ENCODE measurements around the gene FAM117A. TPM values are rescaled to one million over a fixed set of nuclear protein-coding genes. Genes with fewer than 3 reads are reported as not detected.

FAM117A gene
- total and polyA plus RNA-seq, 10 of the 15 experiments (the other 5 are each of a cell fraction or from before 2014, with no cell fraction given), result 2.1 to 29.6 (median 20.0) TPM

GRCh38 chr17:49730078-49730784 lies 33.7 kb downstream of the FAM117A start:
- Histone ChIP-seq H3K4me3 (no peak overlapping the region), H4K20me1 (ENCODE audit: control insufficient read depth, insufficient read depth) (no peaks in the 10 kb centered on the region; the same call in 1 of the 2 replicates), H3K9me3 (replicated peaks; ENCODE audit: control insufficient read depth, insufficient read depth, low read length) (no peaks in the 10 kb centered on the region; the same call in 2 of the 3 replicates), H3K4me1 (ENCODE audit: control insufficient read depth, insufficient read depth, low read length) (peaks cover 5% of the 10 kb centered on the region), H3K27ac (ENCODE audit: control insufficient read depth, insufficient read depth) (no peak overlapping the region), H3K36me3 (ENCODE audit: control insufficient read depth in 2 of 2, insufficient read depth in 2 of 2, low read length in 1 of 2) (peaks cover 0 to 8% of the 10 kb centered on the region in 2 experiments; a peak in 3 of 4 replicates), H3K79me2 (ENCODE audit: control insufficient read depth, insufficient read depth, low read length) (no peaks in the 10 kb centered on the region), H3K27me3 (replicated peaks in 1 of 2; ENCODE audit: control insufficient read depth in 2 of 2, insufficient read depth in 2 of 2, low read length in 1 of 2) (no peaks in the 10 kb centered on the region), H3K9ac (ENCODE audit: control insufficient read depth, insufficient read depth, low read length) (no peak overlapping the region), H2AFZ (ENCODE audit: control insufficient read depth, low read depth, low read length) (no peak overlapping the region), H3K4me2 (ENCODE audit: control insufficient read depth, insufficient read depth) (no peak overlapping the region)
- in situ Hi-C loops (cut with MboI) (no loop called here), intact Hi-C loops (cut with micrococcal nuclease; ENCODE audit: unreplicated experiment) (no loop called here)
- SMC1A ChIA-PET (ENCODE audit: uncharacterized antibody, unreplicated experiment), result interaction anchor here (0.7 to 1.8 kb wide), 5 partner anchors 9 to 34 kb away, joined by 3 to 8 read pairs (median 3); no protein-coding TSS in a partner anchor
- RAD21 ChIA-PET (ENCODE audit: unreplicated experiment), result interaction anchor here (1.2 to 1.7 kb wide), 3 partner anchors 20 to 34 kb away, joined by 3 to 4 read pairs (median 3); partner anchors contain the start of genes FAM117A and SLC35B1
- ATAC-seq (no peak), FAIRE-seq (no peak), DNase-seq (ENCODE audit: low read depth, low spot score) (no peak)
- no TSS peak for BruUV-seq (replicated peaks)
- POLR2A ChIA-PET, result interaction anchor here (0.6 to 1.7 kb wide), 3 partner anchors 11 to 33 kb away, joined by 3 to 7 read pairs (median 6); partner anchors contain the start of gene FAM117A
- CTCF ChIA-PET, result interaction anchor here (0.9 to 1.1 kb wide), 2 partner anchors 9 to 48 kb away, joined by 3 read pairs; no protein-coding TSS in a partner anchor
- WGBS (ENCODE audit: insufficient coverage, insufficient replicate concordance, low lambda C conversion rate, missing lambda C conversion rate), result 98% methylated on average over 4 of the region's 4 CpGs
- TF ChIP-seq PAX8 (IDR thresholded peaks at IDR 0.05) (no peak), NFYA (IDR thresholded peaks at IDR 0.05; ENCODE audit: borderline replicate concordance, low read depth, low read length) (no peak), RUNX3 (IDR thresholded peaks at IDR 0.05; ENCODE audit: low read length) (no peak), TBL1XR1 (IDR thresholded peaks at IDR 0.05; ENCODE audit: low read depth, low read length) (no peak), RBBP5 (conservative IDR thresholded peaks at IDR 0.05) (no peak), RELA (IDR thresholded peaks at IDR 0.05; ENCODE audit: borderline replicate concordance, partially characterized antibody) (no peak), ZBTB33 (IDR thresholded peaks at IDR 0.05) (no peak), BHLHE40 (IDR thresholded peaks at IDR 0.05; ENCODE audit: borderline replicate concordance in 1 of 2, low read depth in 2 of 2, low read length in 1 of 2) (no peak), BMI1 (IDR thresholded peaks at IDR 0.05; ENCODE audit: borderline replicate concordance) (no peak), YY1 (IDR thresholded peaks at IDR 0.05; ENCODE audit: low read depth, low read length) (no peak), EP300 (IDR thresholded peaks at IDR 0.05; ENCODE audit: borderline replicate concordance in 1 of 2, control insufficient read depth in 1 of 2, low read depth in 2 of 2, low read length in 2 of 2) (no peak), TAF1 (IDR thresholded peaks at IDR 0.05; ENCODE audit: borderline replicate concordance, low read depth, low read length) (no peak), FOXM1 (IDR thresholded peaks at IDR 0.05; ENCODE audit: low read depth, low read length) (no peak), SMAD1 (IDR thresholded peaks at IDR 0.05; ENCODE audit: low read depth, partially characterized antibody) (no peak)
- TF ChIP-seq, protein P1, sequence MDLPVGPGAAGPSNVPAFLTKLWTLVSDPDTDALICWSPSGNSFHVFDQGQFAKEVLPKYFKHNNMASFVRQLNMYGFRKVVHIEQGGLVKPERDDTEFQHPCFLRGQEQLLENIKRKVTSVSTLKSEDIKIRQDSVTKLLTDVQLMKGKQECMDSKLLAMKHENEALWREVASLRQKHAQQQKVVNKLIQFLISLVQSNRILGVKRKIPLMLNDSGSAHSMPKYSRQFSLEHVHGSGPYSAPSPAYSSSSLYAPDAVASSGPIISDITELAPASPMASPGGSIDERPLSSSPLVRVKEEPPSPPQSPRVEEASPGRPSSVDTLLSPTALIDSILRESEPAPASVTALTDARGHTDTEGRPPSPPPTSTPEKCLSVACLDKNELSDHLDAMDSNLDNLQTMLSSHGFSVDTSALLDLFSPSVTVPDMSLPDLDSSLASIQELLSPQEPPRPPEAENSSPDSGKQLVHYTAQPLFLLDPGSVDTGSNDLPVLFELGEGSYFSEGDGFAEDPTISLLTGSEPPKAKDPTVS (IDR thresholded peaks at IDR 0.05; ENCODE audit: low read depth, low read length), result no peak
- TF ChIP-seq, protein P2, sequence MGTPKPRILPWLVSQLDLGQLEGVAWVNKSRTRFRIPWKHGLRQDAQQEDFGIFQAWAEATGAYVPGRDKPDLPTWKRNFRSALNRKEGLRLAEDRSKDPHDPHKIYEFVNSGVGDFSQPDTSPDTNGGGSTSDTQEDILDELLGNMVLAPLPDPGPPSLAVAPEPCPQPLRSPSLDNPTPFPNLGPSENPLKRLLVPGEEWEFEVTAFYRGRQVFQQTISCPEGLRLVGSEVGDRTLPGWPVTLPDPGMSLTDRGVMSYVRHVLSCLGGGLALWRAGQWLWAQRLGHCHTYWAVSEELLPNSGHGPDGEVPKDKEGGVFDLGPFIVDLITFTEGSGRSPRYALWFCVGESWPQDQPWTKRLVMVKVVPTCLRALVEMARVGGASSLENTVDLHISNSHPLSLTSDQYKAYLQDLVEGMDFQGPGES (IDR thresholded peaks at IDR 0.05), result no peak
- TF ChIP-seq, protein P3, sequence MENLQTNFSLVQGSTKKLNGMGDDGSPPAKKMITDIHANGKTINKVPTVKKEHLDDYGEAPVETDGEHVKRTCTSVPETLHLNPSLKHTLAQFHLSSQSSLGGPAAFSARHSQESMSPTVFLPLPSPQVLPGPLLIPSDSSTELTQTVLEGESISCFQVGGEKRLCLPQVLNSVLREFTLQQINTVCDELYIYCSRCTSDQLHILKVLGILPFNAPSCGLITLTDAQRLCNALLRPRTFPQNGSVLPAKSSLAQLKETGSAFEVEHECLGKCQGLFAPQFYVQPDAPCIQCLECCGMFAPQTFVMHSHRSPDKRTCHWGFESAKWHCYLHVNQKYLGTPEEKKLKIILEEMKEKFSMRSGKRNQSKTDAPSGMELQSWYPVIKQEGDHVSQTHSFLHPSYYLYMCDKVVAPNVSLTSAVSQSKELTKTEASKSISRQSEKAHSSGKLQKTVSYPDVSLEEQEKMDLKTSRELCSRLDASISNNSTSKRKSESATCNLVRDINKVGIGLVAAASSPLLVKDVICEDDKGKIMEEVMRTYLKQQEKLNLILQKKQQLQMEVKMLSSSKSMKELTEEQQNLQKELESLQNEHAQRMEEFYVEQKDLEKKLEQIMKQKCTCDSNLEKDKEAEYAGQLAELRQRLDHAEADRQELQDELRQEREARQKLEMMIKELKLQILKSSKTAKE (IDR thresholded peaks at IDR 0.05; ENCODE audit: low read depth, poor library complexity, severe bottlenecking), result no peak

Measured in GM12878 (cell line).